Type B pancreatic cell (in vitro differentiated cells): ENCODE measurements around the gene CDK16. TPM values are rescaled to one million over a fixed set of nuclear protein-coding genes. Genes with fewer than 3 reads are reported as not detected.

Source experiments
- DNase-seq: peaks from one replicate; pipeline ENCODE4 v3.0.0; 2021; ENCODE audit warnings: mixed read lengths; ENCODE audit not compliant: unreplicated experiment; ENCODE audit errors: extremely low spot score
- H3K27ac Mint-ChIP-seq: 2 replicates; pipeline ENCODE4 v1.8.0; 2021; ENCODE audit warnings: mild to moderate bottlenecking, mixed read lengths
- H3K27me3 Mint-ChIP-seq: 2 replicates; pipeline ENCODE4 v1.8.0; 2021; ENCODE audit warnings: mixed read lengths
- H3K36me3 Mint-ChIP-seq: 2 replicates; pipeline ENCODE4 v1.8.0; 2021; ENCODE audit warnings: mixed read lengths
- H3K4me1 Mint-ChIP-seq: one replicate; pipeline ENCODE4 v1.8.0; 2021; ENCODE audit warnings: mixed read lengths; ENCODE audit not compliant: unreplicated experiment
- H3K4me3 Mint-ChIP-seq: 2 replicates; pipeline ENCODE4 v1.8.0; 2021; ENCODE audit warnings: mild to moderate bottlenecking, mixed read lengths
- H3K9me3 Mint-ChIP-seq: 2 replicates; pipeline ENCODE4 v1.8.0; 2021; ENCODE audit warnings: mixed read lengths
- total RNA-seq: library from RNA; stranded (reverse); gene quantifications from 2 replicates; pipeline ENCODE4 v1.2.1, GENCODE V29; 2021; ENCODE audit warnings: low replicate concordance
- TF ChIP-seq, protein P1 (sequence below): fragments of 200-600 bp; sonication (generic); conservative IDR thresholded peaks from 2 replicates; pipeline ENCODE4 v1.5.0; 2021; ENCODE audit warnings: antibody characterized with exemption, mild to moderate bottlenecking

Gene CDK16
- total RNA-seq, 1 donor from 2014 or later, result 234 TPM

DNA sequence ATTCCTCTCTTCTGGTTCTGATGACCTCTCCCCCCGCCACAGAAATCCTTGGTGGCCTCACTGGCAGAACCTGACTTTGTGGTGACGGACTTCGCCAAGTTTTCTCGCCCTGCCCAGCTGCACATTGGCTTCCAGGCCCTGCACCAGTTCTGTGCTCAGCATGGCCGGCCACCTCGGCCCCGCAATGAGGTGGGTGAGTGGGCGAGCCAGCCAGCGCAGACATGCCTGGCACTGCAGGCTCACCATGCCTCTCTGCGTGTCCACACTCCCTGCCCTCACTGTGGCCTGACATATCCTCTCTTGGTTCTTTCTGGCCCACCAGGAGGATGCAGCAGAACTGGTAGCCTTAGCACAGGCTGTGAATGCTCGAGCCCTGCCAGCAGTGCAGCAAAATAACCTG is 16.2 kb upstream of the CDK16 start:
- peaks cover 16% of the 10 kb centered on the region for H3K4me1 Mint-ChIP-seq
- no peak for DNase-seq
- no peak overlapping the region for H3K27ac Mint-ChIP-seq
- no peak overlapping the region for H3K4me3 Mint-ChIP-seq
- TF ChIP-seq, protein P1, sequence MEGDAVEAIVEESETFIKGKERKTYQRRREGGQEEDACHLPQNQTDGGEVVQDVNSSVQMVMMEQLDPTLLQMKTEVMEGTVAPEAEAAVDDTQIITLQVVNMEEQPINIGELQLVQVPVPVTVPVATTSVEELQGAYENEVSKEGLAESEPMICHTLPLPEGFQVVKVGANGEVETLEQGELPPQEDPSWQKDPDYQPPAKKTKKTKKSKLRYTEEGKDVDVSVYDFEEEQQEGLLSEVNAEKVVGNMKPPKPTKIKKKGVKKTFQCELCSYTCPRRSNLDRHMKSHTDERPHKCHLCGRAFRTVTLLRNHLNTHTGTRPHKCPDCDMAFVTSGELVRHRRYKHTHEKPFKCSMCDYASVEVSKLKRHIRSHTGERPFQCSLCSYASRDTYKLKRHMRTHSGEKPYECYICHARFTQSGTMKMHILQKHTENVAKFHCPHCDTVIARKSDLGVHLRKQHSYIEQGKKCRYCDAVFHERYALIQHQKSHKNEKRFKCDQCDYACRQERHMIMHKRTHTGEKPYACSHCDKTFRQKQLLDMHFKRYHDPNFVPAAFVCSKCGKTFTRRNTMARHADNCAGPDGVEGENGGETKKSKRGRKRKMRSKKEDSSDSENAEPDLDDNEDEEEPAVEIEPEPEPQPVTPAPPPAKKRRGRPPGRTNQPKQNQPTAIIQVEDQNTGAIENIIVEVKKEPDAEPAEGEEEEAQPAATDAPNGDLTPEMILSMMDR, result no peak
- H3K9me3 Mint-ChIP-seq, result no peaks in the 10 kb centered on the region
- H3K27me3 Mint-ChIP-seq, result no peaks in the 10 kb centered on the region
- H3K36me3 Mint-ChIP-seq, result peaks cover 53% of the 10 kb centered on the region

DNA sequence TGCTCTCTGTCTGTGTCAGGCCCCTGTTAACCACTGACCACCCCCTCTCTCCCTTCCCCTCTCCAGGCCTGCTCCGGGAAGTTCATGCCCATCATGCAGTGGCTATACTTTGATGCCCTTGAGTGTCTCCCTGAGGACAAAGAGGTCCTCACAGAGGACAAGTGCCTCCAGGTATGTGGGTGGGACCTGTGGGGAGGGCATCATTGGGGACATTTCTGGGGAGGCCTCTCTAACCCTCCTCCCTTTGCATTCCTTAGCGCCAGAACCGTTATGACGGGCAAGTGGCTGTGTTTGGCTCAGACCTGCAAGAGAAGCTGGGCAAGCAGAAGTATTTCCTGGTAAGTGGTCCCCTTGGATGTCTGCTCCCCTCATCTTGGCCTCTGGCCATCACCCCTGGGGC is 15.6 kb upstream of the CDK16 start:
- peaks cover 10% of the 10 kb centered on the region for H3K4me1 Mint-ChIP-seq
- TF ChIP-seq, protein P1, result no peak
- no peaks in the 10 kb centered on the region for H3K27me3 Mint-ChIP-seq
- no peak overlapping the region for H3K27ac Mint-ChIP-seq
- no peak for DNase-seq
- H3K4me3 Mint-ChIP-seq, result no peak overlapping the region
- H3K36me3 Mint-ChIP-seq, result peaks cover 51% of the 10 kb centered on the region
- no peaks in the 10 kb centered on the region for H3K9me3 Mint-ChIP-seq

DNA sequence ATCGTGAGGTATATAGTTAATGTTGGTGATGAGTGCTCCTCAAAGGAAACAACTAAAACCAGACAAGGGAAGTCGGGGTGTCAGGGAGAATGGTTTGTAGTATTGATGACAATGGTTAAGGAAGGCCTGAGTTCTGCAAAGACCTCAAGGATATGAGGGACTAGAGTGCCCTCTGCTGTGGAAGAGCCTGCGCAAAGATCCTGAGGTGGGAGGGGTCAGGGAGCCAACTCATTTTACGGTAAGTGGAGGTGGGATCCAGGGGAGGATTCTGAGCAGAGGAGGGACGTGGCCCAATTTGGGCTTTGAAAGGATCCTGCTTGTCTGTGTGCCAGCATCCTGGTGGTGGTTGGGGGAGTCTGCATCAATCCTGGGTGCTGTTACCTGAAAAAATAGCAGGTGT is 13.5 kb upstream of the CDK16 start:
- H3K4me1 Mint-ChIP-seq, result no peaks in the 10 kb centered on the region
- DNase-seq, result no peak
- H3K4me3 Mint-ChIP-seq, result no peak overlapping the region
- no peaks in the 10 kb centered on the region for H3K9me3 Mint-ChIP-seq
- H3K36me3 Mint-ChIP-seq, result peaks cover 49% of the 10 kb centered on the region
- no peaks in the 10 kb centered on the region for H3K27me3 Mint-ChIP-seq
- TF ChIP-seq, protein P1, result no peak
- no peak overlapping the region for H3K27ac Mint-ChIP-seq

DNA sequence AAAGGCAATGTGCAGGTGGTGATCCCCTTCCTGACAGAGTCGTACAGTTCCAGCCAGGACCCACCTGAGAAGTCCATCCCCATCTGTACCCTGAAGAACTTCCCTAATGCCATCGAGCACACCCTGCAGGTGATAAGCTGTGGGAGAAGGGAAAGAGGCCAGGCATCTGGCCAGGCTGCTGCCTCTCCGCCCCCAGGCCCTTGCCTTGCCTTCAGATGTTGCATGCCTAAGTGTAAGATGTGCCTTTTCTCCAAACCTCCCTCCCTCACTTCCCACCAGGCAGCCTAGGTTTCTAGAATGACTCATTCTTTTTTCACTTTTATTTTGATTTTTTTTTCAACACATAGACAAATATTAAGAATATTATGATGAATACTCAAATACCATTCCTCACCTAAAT is 12.2 kb upstream of the CDK16 start:
- Mint-ChIP-seq H3K4me3 (no peak overlapping the region), H3K9me3 (no peaks in the 10 kb centered on the region), H3K4me1 (no peaks in the 10 kb centered on the region), H3K27ac (no peak overlapping the region), H3K36me3 (peaks cover 41% of the 10 kb centered on the region), H3K27me3 (no peaks in the 10 kb centered on the region)
- TF ChIP-seq, protein P1, result no peak
- no peak for DNase-seq

DNA sequence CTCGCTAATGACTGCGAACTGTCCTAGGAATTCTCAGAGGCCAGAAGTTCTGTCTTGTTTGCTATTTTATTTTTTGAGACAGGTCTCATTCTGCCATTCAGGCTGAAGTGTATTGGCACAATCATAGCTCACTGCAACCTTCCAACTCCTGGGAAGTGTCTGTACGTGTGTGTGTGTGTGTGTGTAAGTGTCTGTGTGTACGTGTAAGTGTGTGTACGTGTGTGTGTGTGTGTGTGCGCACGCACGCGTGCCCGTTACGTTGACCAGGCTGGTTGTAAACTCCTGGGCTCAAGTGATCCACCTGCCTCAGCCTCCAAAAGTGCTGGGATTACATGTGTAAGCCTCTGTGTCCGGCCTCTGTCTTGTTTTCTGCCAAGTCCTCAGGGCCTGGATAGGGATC is 10.4 kb upstream of the CDK16 start:
- no peak for DNase-seq
- H3K27ac Mint-ChIP-seq, result no peak overlapping the region
- H3K9me3 Mint-ChIP-seq, result no peaks in the 10 kb centered on the region
- TF ChIP-seq, protein P1, result no peak
- H3K4me1 Mint-ChIP-seq, result no peaks in the 10 kb centered on the region
- no peak overlapping the region for H3K4me3 Mint-ChIP-seq
- H3K27me3 Mint-ChIP-seq, result no peaks in the 10 kb centered on the region
- H3K36me3 Mint-ChIP-seq, result peaks cover 46% of the 10 kb centered on the region
